OCI-M2 (cell line): ENCODE results near the gene SHPK.

Source experiments
- DNase-seq: peaks from one replicate; lab custom pipeline; 2025; ENCODE audit not compliant: unreplicated experiment; lab: John Stamatoyannopoulos, UW

Gene SHPK

DNA sequence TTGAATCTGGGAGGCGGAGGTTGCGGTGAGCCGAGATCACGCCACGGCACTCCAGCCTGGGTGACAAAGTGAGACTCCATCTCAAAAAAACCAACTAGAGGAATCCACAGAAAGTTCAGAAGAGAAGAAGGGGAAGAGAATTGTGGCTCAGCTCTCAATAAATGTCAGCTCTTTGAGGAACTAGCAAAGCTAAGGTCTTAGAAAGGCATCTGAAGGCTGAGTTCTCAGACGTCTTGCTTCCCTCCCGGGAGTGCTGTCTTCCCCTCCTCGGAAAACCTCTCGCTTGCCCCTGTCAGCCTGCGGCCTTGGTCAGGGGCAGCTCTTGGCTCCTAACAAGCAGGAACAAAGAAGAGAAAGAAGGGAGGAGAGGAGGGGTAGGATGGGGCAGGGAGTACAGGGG is 5.3 kb downstream of the SHPK start:
- no peak for DNase-seq

DNA sequence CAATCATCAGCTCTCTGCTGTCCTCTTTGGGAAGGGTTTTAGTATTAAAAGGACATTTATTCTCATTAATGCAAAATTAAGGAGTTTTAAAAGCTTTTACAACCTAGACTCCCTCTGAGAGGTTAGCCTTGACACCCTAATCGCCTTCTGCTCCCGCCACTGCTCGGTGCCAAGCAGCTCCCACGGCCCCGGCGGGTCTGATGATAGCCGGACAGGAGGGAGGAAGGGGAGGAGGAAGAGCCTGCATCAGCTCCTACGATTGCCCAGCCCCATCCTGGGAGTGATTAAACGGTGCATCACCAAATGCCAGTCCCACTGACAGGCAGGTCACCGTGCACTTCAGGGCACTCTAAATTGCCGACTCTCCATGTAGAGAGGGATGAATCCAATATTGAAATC is 8.3 kb downstream of the SHPK start:
- no peak for DNase-seq

DNA sequence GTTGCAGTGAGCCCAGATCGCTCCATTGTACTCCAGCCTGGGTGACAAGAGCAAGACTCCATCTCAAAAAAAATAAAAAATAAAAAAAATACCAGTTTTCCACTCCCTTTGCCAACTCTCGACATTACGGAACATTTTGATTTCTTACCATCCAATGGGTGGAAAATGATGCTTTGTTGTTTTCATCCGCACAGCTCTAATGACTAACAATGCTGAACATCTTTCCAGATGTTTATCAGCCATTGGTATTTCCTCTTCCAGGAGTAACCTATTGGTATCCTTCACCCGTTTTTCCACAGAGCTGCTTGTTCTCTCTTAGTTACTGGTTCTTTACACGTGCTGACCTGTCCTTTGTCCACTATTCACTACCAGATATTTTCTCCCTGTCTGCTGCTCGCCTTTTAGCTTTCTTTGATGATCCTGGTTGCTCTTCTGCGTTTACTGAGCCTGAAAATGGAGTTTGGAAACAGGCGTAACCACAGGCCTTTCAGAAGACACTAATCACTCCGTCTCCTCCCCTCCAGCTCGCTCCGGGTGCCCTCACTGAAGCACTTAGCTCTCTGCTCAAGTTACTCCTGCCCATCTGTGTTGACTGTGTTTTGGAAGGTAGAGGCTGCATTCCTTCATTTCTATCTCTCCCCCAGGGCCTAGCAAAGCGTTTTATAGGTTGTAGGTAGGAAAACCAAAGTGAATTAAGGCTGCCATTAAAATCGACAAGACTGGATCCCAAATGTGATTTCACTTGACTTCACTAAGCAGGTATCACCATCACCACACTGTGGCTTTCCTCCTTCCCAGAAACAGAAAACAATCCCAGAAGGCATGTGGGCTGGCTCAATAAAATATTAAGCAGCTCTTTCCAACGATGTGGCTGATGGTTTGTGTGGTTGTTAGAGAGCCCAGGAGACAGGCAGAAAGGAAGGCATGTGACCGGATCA is 8.9 kb downstream of the SHPK start:
- no peak for DNase-seq

DNA sequence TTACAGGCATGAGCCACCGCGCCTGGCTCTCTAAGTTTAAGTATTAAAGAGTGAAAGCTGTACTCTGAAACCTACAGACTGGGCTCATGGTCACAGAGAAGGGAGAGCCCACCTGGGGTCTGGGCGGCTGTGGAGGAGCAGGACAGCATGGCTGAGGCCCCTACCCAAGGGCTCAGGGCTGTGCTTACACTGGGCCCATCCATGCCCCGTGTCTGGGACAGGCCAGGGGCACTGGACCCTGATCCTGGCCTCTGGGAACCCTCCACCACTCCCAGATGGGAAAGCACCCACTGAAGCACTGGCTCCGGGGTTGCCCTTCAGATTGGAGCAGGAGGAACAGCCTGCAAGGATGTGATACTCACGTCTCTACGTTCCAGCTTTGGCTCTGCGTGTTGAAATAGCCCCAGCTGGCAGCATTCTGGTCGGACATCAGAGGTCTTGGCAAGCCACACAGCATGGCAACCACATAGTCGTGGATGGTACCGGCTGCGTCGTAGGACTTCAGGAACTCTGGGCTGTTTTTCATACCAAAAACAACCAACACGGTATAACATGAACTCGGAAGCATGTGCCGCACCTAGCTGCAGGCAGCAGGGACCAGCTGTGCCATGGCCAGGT is 13.0 kb downstream of the SHPK start:
- DNase-seq: no peak

DNA sequence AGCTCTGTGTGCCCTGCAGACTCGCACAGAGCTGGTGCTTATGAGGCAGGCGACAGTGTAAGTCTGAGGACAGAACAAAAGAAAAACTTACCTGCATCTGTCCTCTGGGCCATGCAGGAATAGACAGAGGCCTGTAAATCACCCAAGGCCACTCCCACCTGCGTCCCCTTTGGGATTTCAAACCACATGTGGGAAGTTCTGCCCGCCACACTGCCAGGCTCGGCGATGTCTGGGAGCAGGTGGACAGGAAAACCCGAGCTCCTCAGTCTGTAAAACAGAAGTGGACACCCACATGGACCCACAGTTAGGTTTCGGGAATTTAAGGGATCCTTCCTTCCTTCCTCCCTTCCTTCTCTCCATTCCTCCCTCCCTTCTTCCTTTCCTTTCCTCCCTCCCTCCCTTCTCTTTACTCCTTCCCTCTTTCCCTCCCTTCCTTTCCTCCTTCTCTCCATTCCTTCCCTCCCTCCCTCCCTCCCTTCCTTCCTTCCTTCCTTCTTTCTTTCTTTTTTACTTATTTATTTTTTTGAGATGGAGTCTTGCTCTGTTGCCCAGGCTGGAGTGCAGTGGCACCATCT is 14.8 kb downstream of the SHPK start:
- no peak for DNase-seq

DNA sequence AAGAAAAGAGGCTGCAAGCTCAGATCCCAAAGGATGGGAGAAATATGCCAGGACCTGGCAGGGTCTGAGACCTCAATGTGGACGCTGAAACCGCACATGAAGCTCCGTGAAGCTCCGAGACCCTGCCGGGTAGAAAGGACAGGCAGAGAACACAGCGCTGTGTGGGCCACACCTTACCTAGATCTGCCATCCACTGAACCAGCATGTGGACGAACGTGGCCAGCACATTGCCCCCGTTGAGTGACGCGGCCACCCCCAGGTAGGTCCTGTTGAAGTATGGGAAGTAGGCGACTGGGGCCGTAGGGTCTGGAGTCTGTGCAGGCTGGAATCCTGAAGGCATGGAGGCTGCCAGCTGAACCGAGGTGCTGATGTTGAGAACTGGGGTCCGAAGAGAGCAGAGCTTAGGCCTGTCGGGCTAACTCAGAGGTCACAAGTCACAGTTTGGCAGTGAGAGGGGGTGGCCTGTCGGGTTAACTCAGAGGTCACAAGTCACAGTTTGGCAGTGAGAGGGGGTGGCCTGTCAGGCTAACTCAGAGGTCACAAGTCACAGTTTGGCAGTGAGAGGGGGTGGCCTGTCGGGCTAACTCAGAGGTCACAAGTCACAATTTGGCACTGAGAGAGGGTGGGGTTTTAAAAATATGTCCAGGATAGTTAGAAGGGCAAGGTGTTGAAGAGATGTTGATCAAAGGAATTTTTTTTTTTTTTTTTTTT is 20.7 kb downstream of the SHPK start:
- no peak for DNase-seq

DNA sequence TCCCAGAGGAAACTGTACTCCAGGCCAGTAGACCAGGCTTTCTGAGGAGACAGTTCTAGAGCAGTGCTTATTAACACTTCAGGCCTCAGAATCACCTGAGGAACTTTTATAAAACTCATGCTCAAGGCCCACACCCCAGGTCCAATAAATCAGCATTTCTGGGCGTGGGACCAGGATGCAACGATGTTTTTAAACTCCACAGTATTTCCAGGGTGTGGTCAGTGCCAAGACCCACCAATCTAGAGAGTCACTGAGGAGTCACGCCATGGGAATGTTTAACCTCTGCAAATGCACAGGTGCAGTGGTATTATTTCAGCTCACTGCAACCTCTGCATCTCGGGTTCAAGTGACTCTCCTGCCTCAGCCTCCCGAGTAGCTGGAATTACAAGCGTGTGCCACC is 22.9 kb downstream of the SHPK start:
- DNase-seq: no peak

DNA sequence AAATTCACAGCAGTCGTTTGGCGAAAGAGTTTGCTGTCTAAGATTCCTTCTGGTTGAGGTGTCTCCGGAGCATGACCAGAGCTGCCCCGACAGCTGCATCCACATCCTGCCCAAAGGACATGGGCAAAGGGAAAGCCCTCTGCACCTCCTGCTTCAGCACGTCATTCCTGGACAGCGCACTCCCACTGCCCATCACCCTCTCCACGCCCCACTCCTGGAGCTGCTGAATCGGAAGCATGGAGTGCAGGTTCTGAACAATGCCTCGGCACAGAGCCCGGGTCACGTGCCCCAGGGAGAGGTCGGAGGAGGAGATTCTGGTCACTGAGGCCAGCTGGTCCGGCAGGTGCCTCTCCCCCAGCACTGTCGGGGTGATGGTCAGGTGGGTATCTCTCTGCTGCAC is 25.5 kb downstream of the SHPK start:
- DNase-seq: no peak

DNA sequence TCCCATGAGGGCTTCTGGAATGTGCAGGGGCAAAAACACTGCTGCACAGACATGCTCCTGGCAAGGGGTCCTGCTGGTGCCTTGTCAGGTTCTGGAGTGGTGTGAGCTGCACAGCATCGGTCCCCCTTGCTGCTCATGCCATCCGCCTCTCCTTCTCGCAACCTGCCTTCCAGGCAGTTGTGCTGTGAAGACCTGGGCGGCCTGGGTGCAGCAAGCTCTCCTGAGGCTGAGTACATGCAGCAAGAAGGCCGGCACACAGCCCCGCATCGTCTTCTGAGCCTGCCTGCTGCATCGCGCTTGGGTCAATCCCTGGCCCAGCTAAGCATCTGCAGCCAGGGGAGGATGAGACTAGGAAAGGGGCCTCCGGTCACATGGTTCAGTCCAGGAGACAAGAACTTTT is 26.4 kb downstream of the SHPK start:
- DNase-seq: no peak

DNA sequence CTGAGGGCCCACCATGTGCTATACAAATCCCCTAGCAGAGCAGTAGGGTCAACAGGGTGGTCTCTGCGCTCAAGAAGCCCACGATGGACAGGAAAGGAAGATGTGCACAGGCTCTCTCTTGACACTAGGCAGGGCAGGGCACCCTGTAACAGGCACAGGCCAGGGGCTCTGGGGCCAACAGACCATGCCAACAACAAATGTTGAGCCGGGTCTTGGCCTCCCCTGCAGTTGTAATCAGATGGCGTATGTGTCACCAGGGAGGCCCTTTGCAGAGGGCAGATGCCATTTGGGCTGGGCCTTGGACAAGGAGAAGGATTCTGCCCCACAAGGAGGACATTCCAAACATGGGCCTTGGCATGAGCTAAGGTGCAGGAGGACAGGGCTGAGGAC is 32.2 kb downstream of the SHPK start:
- DNase-seq: no peak

DNA sequence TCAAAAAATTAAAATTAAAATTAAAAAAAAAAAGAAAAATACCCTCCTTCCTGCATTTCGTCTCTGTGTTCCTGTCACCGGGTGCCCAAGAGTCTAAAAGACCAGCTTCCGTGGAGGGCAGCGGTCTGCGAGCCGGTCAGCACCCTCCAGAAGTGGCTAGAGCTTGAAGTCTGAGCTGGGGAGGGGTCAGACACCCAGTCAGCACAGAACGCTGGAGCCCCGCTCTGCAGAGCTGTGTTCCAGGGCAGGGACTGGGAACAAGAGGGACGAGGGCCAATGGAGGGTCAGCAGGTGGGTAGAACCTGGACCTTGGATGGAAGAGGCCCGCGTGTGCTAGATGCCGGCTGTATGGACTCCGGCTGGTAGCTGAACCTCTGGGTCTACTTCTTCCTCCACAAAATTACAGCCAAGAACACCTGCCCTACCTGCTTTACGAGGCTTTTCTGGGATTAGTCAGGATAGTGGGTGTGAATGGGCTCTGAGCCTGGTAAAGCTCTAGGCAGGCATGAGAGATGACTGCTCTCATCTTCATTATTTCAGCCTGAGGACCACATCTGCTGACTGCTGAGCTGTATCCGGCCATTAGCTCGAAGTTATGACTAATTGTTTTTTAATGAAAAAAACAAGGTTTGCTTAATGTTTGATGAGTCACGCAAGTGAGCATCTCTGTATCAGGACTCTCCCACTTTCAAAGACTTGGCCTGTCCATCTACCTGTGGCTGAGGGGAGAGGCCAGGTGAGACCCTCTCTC is 32.8 kb downstream of the SHPK start:
- no peak for DNase-seq

DNA sequence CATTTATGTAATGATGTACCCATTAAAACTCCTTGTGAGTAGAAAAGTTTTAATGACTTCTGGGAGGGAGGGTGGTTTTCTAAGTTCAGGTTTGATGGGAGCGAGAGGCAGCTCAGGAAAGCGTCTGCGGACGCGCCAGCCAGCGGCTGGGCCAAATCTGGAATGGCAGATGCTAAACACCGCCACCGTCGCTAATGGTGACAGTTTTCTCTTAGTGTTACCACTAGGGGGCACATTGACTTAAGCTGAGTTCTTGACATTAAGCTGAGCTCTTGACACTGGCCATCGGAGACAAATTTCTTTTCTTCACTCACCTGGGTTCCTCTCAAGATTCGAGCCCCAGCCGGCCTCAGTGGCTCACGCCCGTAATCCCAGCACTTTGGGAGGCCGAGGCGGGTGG is 33.6 kb downstream of the SHPK start:
- DNase-seq: no peak

DNA sequence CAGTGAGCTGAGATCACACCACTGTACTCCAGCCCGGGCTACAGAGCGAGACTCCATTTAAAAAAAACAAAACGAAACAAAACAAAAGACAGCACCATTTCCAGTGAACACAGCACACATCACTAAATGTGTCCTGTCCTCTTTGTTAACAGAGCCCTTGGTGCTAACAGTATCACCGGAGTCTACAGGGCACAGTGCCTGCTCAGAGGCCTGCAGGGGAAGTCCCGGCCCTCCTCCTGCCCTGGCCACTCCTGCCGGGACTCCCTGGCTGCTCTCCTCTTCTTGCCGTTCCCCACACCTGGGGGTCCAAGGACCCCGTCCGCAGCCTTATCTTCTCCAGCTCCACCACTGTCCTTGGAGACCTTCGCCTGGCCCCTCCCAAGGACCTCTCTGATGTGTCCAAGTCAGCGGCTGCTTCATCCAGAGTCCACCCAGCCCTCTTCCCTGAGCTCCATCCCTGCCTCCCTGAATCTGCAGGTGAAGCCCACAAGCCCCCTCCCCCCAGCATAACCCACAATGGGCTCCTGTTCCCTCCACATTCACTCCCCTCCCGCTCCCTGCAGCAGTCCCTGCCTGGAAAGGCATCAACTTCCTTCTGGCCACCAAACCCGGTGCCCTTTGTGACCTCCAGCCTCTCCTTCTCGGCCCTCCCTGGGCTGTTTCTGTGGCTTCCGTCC is 35.4 kb downstream of the SHPK start:
- DNase-seq: no peak

DNA sequence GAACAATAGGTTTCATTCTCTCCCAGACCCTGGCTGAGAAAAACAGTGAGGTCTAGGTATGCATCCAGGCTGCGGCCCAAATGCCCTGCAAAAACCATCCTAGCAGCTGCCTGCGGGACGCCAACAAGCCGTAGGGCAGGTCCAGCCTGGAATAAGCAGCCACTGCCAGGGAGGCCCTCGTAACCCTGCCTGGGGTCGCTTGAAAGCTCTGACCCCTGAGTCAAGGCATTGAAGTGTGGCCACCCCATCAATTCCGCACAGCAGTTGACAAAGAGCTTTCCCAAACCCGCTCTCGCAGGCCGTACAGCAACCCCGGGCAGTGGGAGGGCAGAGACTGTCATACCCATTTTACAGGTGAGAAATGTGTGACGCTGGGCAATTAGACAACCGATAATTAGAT is 38.0 kb downstream of the SHPK start:
- DNase-seq: no peak

DNA sequence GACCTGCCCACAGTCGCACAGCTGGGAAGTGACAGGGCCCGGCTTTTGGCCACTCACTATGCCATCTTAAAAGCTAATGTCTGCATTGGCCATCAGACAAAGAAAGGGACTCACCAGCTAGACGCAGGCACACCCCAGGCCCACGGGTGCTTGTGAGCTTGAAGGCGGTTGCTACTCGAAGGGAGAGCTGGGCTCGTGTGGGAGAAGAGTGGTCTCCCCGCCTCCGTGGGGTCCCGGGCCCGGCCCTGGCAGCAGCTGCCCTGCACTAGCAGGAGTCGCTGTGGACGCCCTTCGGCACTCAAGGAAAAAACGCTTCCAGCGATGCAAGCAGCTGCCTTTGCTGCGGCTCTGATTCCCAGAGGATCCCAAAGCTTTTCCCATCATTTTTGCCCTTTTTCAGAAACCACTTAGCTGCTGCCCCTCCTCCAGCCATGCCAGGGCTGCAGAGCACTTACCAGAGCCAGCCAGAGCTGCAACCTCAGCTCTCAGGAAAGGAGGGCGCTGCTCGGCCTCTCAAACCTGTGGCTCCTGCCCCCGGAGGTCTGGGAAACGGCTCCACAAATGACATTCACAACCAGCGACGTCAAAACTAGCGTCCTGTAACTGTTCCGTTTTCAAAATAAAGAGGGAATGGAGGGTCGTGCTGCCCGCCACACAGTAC is 39.1 kb downstream of the SHPK start:
- no peak for DNase-seq

DNA sequence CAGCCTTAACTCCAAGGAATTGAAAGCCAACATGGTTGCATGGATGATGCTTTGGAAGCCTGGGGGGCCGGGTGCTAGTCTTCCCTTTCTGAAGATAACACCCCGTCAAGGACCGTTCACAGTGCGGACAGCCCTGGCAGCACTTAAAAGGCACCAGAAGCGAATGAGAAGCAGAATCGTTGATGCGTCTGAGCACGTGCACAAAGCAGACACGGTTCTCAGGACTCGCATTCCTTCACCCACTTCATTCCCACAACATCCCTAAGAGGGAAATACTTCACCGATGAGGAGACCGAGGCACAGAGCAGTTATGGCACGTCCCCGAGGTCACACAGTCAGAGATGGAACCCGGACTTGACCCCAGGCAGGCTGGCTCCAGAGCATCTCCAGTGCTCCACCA is 41.1 kb downstream of the SHPK start:
- no peak for DNase-seq

DNA sequence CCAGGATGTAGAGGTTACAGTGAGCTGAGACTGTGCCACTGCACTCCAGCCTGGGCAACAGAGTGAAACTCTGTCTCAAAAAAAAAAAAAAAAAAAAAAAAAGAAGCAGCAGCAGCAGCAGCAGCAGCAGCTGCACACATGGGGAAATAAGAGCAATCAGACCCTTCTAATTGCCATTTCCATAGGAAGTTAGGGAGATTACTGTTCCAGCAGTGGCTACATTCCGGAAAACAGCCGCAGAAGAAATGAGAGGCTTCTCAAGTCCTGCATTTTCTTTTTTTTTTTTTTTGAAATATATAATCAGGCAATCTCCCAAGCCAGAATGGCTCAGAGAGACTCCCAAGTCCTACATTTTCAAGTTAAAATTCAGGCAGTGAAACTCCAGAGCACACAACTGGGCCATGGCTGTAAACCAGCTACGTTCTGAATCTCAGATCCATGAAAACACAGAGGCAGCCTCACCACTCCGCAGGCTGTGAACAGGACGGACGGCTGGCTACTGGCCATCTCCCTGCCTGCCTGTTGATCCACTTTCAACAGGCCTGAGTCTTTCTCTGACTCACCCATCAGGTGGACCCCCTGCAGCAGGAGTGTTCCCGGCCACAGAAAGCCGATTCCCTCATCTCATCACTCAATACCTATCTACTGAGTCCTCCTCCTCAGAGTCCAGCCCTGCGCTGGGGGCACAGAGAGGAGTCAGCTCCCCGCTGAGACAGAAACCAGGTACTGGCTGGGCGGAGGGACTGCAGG is 41.8 kb downstream of the SHPK start:
- no peak for DNase-seq

DNA sequence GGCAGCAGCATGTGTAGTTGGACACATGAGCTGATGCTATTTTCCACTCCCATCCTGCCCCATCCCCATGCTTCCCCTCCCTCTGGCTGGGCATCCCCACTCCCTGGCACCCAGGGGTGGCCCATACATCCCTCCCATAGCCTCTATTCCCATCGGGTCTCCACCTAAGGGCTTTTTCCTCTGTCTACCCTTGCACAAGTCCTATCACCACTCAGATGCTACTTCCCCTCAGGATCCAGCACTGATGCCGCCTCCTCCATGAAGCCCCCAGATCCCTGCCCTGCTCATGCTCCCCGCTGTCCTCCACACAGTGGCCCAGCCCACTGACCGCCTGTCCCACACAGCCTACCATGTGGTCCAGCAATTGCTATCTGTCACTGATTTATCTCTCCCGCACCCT is 42.7 kb downstream of the SHPK start:
- DNase-seq: no peak

DNA sequence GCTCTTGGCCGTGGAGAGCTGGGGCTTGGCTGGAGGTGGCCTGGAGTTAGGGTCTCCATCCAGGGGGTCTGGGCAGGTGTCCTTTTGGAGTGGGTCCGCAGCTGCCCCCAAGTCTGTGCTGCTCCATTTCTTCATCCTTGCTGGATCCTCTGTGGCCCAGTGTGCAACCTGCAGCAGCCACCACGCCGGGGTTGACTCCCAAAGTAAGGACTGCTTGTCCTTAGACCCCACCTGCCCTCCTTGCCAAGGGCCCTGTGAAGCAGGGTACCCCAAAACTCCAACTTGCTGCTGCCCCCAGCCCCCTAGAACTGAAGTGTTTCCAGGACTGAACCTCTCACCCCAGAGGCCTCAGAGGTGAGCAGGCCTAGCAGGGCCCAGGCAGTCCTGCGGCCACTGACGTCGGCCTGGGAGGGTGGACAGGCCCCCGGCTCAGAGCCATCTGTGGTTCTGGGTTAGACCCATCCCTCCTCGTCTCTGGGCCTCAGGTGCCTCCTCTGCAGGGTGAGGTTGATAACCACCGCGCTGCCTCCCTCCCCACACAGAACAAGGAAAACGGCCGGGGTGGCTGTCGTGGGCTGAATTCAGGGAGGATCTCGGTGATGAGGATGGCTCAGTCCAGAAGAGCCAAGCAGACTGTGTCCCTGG is 43.7 kb downstream of the SHPK start:
- DNase-seq: no peak
